Measurements from ENCODE around the gene EPN2. TPM values are rescaled to one million over a fixed set of nuclear protein-coding genes. Genes with fewer than 3 reads are reported as not detected.

EPN2 gene
- total and polyA plus RNA-seq, 9 donors, result 21.6 to 68.9 (median 52.7) TPM

GRCh38 chr17:19335951-19336631, 98.9 kb downstream of the EPN2 start:
- H3K27me3 ChIP-seq, result no peaks in the 10 kb centered on the region
- 84 to 92% (median 85%) methylated on average over 18 of the region's 18 CpGs for WGBS, 3 donors
- no peaks in the 10 kb centered on the region for H3K9me3 ChIP-seq
- no peak overlapping the region for H3K27ac ChIP-seq
- no peaks in the 10 kb centered on the region for H3K36me3 ChIP-seq
- TF ChIP-seq POLR2A (IDR thresholded peaks at IDR 0.05), result no peak
- TF ChIP-seq EP300 (IDR thresholded peaks at IDR 0.05), result no peak
- TF ChIP-seq, protein P1, sequence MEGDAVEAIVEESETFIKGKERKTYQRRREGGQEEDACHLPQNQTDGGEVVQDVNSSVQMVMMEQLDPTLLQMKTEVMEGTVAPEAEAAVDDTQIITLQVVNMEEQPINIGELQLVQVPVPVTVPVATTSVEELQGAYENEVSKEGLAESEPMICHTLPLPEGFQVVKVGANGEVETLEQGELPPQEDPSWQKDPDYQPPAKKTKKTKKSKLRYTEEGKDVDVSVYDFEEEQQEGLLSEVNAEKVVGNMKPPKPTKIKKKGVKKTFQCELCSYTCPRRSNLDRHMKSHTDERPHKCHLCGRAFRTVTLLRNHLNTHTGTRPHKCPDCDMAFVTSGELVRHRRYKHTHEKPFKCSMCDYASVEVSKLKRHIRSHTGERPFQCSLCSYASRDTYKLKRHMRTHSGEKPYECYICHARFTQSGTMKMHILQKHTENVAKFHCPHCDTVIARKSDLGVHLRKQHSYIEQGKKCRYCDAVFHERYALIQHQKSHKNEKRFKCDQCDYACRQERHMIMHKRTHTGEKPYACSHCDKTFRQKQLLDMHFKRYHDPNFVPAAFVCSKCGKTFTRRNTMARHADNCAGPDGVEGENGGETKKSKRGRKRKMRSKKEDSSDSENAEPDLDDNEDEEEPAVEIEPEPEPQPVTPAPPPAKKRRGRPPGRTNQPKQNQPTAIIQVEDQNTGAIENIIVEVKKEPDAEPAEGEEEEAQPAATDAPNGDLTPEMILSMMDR (IDR thresholded peaks at IDR 0.05), result no peak
- intact Hi-C loops (cut with DNase I), result no loop called here
- peak in 1 of 5 donors; percentile 32 for DNase-seq
- no peak overlapping the region for H3K4me3 ChIP-seq
- H3K4me1 ChIP-seq (ENCODE audit: insufficient read depth), result no peaks in the 10 kb centered on the region

- 48 to 71% (median 55%) methylated on average over 21 of the region's 21 CpGs for WGBS, 3 donors
- H3K9me3 ChIP-seq, result no peaks in the 10 kb centered on the region
- H3K4me1 ChIP-seq (ENCODE audit: insufficient read depth), result peaks cover 6% of the 10 kb centered on the region
- H3K4me3 ChIP-seq, result no peak overlapping the region
- TF ChIP-seq POLR2A (IDR thresholded peaks at IDR 0.05) (no peak), EP300 (IDR thresholded peaks at IDR 0.05) (no peak)
- TF ChIP-seq, protein P1 (IDR thresholded peaks at IDR 0.05), result peak in 2 of 3 donors; percentile 18 to 59
- no peak overlapping the region for H3K27ac ChIP-seq
- H3K36me3 ChIP-seq, result no peaks in the 10 kb centered on the region
- intact Hi-C loops (cut with DNase I), result no loop called here
- H3K27me3 ChIP-seq, result no peaks in the 10 kb centered on the region
- peak in 2 of 5 donors; percentile 35 to 47 for DNase-seq
These were observed 100.0 kb downstream of the EPN2 start for GRCh38 chr17:19336938-19337711.

DNA sequence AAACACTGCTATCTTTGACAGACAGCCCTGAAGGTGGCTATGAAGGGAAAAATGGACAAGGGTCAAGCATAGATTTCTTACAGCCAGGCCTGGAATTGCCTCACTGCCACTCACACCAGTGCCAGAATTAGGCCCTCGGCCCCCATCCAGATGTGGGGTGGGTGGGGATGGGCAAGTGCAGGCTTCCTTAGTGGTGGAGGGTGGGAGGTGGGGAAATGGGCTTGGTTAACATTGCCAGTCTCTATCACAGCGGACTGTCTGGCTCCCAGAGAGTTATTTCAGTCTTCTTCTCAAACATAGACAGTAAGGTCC, 100.5 kb downstream of the EPN2 start:
- no peaks in the 10 kb centered on the region for H3K9me3 ChIP-seq
- no peak overlapping the region for H3K4me3 ChIP-seq
- no peaks in the 10 kb centered on the region for H3K27me3 ChIP-seq
- WGBS, 3 donors, result 60 to 85% (median 65%) methylated on average over 2 of the region's 2 CpGs
- peak in 1 of 5 donors; percentile 28 for DNase-seq
- no peak overlapping the region for H3K27ac ChIP-seq
- TF ChIP-seq EP300 (IDR thresholded peaks at IDR 0.05), result no peak
- TF ChIP-seq, protein P1 (IDR thresholded peaks at IDR 0.05), result no peak
- no peak for TF ChIP-seq POLR2A (IDR thresholded peaks at IDR 0.05)
- intact Hi-C loops (cut with DNase I), result no loop called here
- peaks cover 11% of the 10 kb centered on the region for H3K4me1 ChIP-seq (ENCODE audit: insufficient read depth)
- no peaks in the 10 kb centered on the region for H3K36me3 ChIP-seq

- TF ChIP-seq, protein P1 (IDR thresholded peaks at IDR 0.05), result no peak
- TF ChIP-seq POLR2A (IDR thresholded peaks at IDR 0.05) (no peak), EP300 (IDR thresholded peaks at IDR 0.05) (no peak)
- Histone ChIP-seq H3K27ac (no peak overlapping the region), H3K4me1 (ENCODE audit: insufficient read depth) (peaks cover 11% of the 10 kb centered on the region), H3K4me3 (no peak overlapping the region), H3K36me3 (no peaks in the 10 kb centered on the region), H3K9me3 (no peaks in the 10 kb centered on the region), H3K27me3 (no peaks in the 10 kb centered on the region)
- WGBS, 3 donors, result 80 to 100% (median 93%) methylated on average over 7 of the region's 7 CpGs
- DNase-seq, result peak in 2 of 5 donors; percentile 33 to 54
- intact Hi-C loops (cut with DNase I), result no loop called here
These were observed 101.1 kb downstream of the EPN2 start for GRCh38 chr17:19338031-19338990.
